Fibroblast of peridontal ligament (primary cell): Measurements from ENCODE around the gene UCK1.

Source experiments
- DNase-seq: peaks from one replicate; pipeline ENCODE4 v3.0.0-alpha.2; 2010; ENCODE audit errors: extremely low read depth

The UCK1 gene

GRCh38 chr9:131530920-131531832 lies at the start of gene UCK1:
Gene UCK1, minus strand, starts transcription at chr9:131531263. Its CDS starts 89 bp downstream, at chr9:131531174.
- peak; percentile 65 for DNase-seq

GRCh38 chr9:131580358-131580757 lies 49.3 kb upstream of the UCK1 start:
- no peak for DNase-seq

GRCh38 chr9:131579789-131580211 lies 48.7 kb upstream of the UCK1 start:
- DNase-seq: no peak

GRCh38 chr9:131578731-131579504 lies 47.9 kb upstream of the UCK1 start:
- no peak for DNase-seq

GRCh38 chr9:131578021-131578420 lies 47.0 kb upstream of the UCK1 start:
- DNase-seq: no peak

- DNase-seq: no peak
Observed at GRCh38 chr9:131577005-131578000, 46.2 kb upstream of the UCK1 start.

- no peak for DNase-seq
Observed at GRCh38 chr9:131575946-131576853, 45.1 kb upstream of the UCK1 start.

GRCh38 chr9:131574730-131575640 lies 43.9 kb upstream of the UCK1 start:
- DNase-seq: no peak

GRCh38 chr9:131567910-131568309 lies 36.8 kb upstream of the UCK1 start:
- DNase-seq: no peak

GRCh38 chr9:131566158-131566557 lies 35.1 kb upstream of the UCK1 start:
- DNase-seq: no peak

- DNase-seq: no peak
Observed at GRCh38 chr9:131565369-131565768, 34.3 kb upstream of the UCK1 start.

GRCh38 chr9:131562032-131562959 lies 31.2 kb upstream of the UCK1 start:
- DNase-seq: peak; percentile 5

GRCh38 chr9:131559421-131560000 lies 28.4 kb upstream of the UCK1 start:
- peak; percentile 7 for DNase-seq

GRCh38 chr9:131557855-131558548 lies 26.9 kb upstream of the UCK1 start:
- DNase-seq: no peak

- no peak for DNase-seq
Observed at GRCh38 chr9:131555841-131556673, 25.0 kb upstream of the UCK1 start.

- DNase-seq: no peak
Observed at GRCh38 chr9:131554843-131555351, 23.8 kb upstream of the UCK1 start.
